DND-41 (cell line): ENCODE measurements around the gene FAM131A.
"Not testable (repeated sequence)": the region's sequence is repeated elsewhere in the genome, so short reads cannot be mapped to it uniquely, and the experiment has no call there.

Experiments used
- EZH2 ChIP-seq: IDR thresholded peaks from 3 replicates; pipeline ENCODE4 v1.6.1; 2012; ENCODE audit warnings: borderline replicate concordance, low read depth, mild to moderate bottlenecking, moderate library complexity, low read length, inconsistent platforms; ENCODE audit not compliant: severe bottlenecking
- TF ChIP-seq, protein P1 (sequence below): IDR thresholded peaks from 2 replicates; pipeline ENCODE4 v1.5.1; 2012; ENCODE audit warnings: borderline replicate concordance, low read length, moderate library complexity, mild to moderate bottlenecking; ENCODE audit not compliant: poor library complexity, severe bottlenecking; ENCODE audit errors: extremely low read depth

- TF ChIP-seq, protein P1, sequence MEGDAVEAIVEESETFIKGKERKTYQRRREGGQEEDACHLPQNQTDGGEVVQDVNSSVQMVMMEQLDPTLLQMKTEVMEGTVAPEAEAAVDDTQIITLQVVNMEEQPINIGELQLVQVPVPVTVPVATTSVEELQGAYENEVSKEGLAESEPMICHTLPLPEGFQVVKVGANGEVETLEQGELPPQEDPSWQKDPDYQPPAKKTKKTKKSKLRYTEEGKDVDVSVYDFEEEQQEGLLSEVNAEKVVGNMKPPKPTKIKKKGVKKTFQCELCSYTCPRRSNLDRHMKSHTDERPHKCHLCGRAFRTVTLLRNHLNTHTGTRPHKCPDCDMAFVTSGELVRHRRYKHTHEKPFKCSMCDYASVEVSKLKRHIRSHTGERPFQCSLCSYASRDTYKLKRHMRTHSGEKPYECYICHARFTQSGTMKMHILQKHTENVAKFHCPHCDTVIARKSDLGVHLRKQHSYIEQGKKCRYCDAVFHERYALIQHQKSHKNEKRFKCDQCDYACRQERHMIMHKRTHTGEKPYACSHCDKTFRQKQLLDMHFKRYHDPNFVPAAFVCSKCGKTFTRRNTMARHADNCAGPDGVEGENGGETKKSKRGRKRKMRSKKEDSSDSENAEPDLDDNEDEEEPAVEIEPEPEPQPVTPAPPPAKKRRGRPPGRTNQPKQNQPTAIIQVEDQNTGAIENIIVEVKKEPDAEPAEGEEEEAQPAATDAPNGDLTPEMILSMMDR = not testable (repeated sequence)
- not testable (repeated sequence) for TF ChIP-seq EZH2
These were observed 2.2 kb downstream of the FAM131A start for GRCh38 chr3:184339451-184340135.
